Right atrium auricular region (tissue), 2 donors: ENCODE results near the gene ASIC2. TPM values are rescaled to one million over a fixed set of nuclear protein-coding genes. Genes with fewer than 3 reads are reported as not detected.

Source experiments
- DNase-seq: peaks from one replicate; pipeline ENCODE4 v3.0.0-alpha.2; 2019; ENCODE audit warnings: low spot score
- H3K27ac ChIP-seq, 2 donors: fragments of 200-600 bp; sonication (generic); 1 replicate in 1 of 2; 2 replicates in 1 of 2; pipeline ENCODE4 v1.5.1; 2016 to 2019
- H3K27me3 ChIP-seq, 2 donors: fragments of 200-600 bp; sonication (generic); one replicate each; pipeline versions ENCODE4 v1.5.1 to v1.6.0; 2017 to 2019
- H3K36me3 ChIP-seq: fragments of 200-600 bp; sonication (generic); one replicate; pipeline ENCODE4 v1.5.1; 2016
- H3K4me1 ChIP-seq, 2 donors: fragments of 200-600 bp; sonication (generic); one replicate each; pipeline versions ENCODE4 v1.5.1 to v1.6.0; 2017 to 2019
- H3K4me3 ChIP-seq, 2 donors: fragments of 200-600 bp; sonication (generic); 1 replicate in 1 of 2; 2 replicates in 1 of 2; pipeline ENCODE4 v1.5.1; 2017 to 2019; ENCODE audit warnings: mild to moderate bottlenecking in 1 of 2, moderate library complexity in 1 of 2
- H3K9me3 ChIP-seq, 2 donors: fragments of 200-600 bp; sonication (generic); one replicate each; pipeline ENCODE4 v1.5.1; 2019
- CTCF ChIP-seq, 2 donors: fragments of 200-600 bp; sonication (generic); IDR thresholded peaks; one replicate each; pipeline ENCODE4 v1.5.1; 2019; ENCODE audit warnings: antibody characterized with exemption in 2 of 2
- total RNA-seq, 2 donors: library from RNA; depleted of rRNA; stranded (reverse); fragments of >200 nt; gene quantifications; one replicate each; pipeline ENCODE4 v1.1.0, GENCODE V29; 2016

Gene ASIC2
- total RNA-seq, 2 donors from 2014 or later: 0.75 TPM; not detected in 1

DNA sequence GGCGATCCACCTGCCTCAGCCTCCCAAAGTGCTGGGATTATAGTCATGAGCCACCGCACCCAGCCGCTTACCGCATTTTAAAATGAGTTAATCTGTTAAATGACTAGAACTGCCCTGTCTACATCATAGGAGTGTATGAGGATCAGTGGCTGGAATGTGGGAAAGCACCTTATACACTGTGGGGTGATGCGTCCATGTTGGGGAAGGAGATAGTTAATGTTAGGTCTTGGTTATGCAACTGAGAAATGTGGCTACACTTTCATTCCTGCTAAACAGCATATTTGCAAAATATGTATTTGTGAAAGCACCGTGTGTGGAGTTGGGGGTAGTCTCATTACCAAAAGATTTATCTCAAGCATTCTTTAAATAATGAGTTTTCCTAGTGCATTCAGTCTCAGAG is 193.8 kb downstream of the ASIC2 start:
- Histone ChIP-seq H3K9me3 (no peaks in the 10 kb centered on the region), H3K27me3 (no peaks in the 10 kb centered on the region), H3K4me3 (no peak overlapping the region), H3K4me1 (no peaks in the 10 kb centered on the region), H3K27ac (no peak overlapping the region), H3K36me3 (no peaks in the 10 kb centered on the region)
- no peak for DNase-seq
- no peak for TF ChIP-seq CTCF (IDR thresholded peaks at IDR 0.05)

DNA sequence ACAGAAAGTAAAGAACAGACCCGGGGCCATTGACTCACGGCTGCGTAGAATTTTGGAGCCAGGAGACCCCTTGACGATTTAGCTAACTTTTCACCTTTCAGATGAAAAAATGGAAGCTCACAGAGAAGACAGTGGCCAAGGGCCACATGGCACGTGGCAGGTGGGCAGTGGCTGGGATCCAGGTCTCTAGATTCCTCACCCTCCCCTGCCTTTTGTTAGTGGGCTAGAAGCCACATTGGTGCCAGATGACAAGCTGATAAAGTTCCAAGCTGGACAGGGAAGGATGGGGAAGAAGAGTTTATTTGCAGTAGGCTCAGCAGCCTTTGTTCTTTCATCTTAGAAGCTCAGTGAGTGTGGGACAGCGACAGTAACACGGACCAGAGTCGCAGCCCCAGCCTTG is 195.7 kb downstream of the ASIC2 start:
- Histone ChIP-seq H3K4me3 (no peak overlapping the region), H3K9me3 (no peaks in the 10 kb centered on the region), H3K27ac (no peak overlapping the region), H3K36me3 (no peaks in the 10 kb centered on the region), H3K4me1 (no peaks in the 10 kb centered on the region), H3K27me3 (no peaks in the 10 kb centered on the region)
- no peak for TF ChIP-seq CTCF (IDR thresholded peaks at IDR 0.05)
- DNase-seq: no peak

- Histone ChIP-seq H3K9me3 (no peaks in the 10 kb centered on the region), H3K27me3 (no peaks in the 10 kb centered on the region), H3K36me3 (no peaks in the 10 kb centered on the region), H3K4me3 (no peak overlapping the region), H3K27ac (no peak overlapping the region), H3K4me1 (no peaks in the 10 kb centered on the region)
- DNase-seq: no peak
- TF ChIP-seq CTCF (IDR thresholded peaks at IDR 0.05): no peak
These were observed 196.9 kb downstream of the ASIC2 start for GRCh38 chr17:33096161-33096560.

DNA sequence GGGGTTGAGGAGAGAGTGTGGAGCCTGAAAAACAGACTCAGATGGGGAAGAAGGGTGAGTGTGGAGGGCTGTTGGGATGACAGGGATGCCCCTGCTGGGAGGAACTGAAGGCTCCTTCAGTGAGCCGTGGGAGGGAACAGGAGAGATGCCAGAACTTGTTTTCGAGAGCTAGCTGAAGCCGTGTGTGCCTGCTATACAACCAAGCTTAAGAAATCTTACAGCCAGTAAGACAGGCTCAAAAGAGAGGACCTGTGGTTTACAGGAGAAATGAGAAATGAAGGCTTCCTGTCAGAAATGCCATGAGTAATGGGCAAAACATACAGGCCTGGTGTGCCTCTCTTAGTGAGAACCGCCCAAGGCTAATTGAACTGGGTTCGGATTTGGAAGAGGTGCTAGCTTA is 201.8 kb downstream of the ASIC2 start:
- H3K27me3 ChIP-seq: no peaks in the 10 kb centered on the region
- no peaks in the 10 kb centered on the region for H3K36me3 ChIP-seq
- no peak for DNase-seq
- no peaks in the 10 kb centered on the region for H3K4me1 ChIP-seq
- no peak overlapping the region for H3K4me3 ChIP-seq
- H3K9me3 ChIP-seq: no peaks in the 10 kb centered on the region
- H3K27ac ChIP-seq: no peak overlapping the region
- TF ChIP-seq CTCF (IDR thresholded peaks at IDR 0.05): no peak

GRCh38 chr17:33090806-33091205 is 202.3 kb downstream of the ASIC2 start:
- H3K27ac ChIP-seq: no peak overlapping the region
- no peaks in the 10 kb centered on the region for H3K27me3 ChIP-seq
- H3K36me3 ChIP-seq: no peaks in the 10 kb centered on the region
- DNase-seq: no peak
- no peak for TF ChIP-seq CTCF (IDR thresholded peaks at IDR 0.05)
- H3K9me3 ChIP-seq: no peaks in the 10 kb centered on the region
- H3K4me1 ChIP-seq: no peaks in the 10 kb centered on the region
- H3K4me3 ChIP-seq: no peak overlapping the region

DNA sequence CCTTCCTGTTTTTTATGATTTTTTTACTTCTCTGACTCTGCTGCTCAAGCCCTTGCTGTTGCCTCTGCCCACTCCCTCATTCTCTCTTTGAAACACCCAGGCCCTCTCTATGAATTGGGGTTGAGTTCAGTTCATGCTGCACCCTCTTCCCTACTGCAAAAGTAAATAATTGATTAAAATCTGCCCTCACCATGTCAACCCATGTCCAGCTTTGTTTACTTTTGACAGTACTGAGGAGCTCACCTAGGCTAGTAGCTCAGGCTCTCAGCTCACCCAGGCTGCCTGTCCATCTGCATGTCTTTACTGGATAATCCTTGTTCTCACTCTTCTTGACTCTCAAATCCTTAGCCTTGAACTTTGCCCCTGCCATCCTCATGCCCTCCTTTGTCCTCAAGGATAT is 206.2 kb downstream of the ASIC2 start:
- no peaks in the 10 kb centered on the region for H3K27me3 ChIP-seq
- no peak for DNase-seq
- H3K4me1 ChIP-seq: no peaks in the 10 kb centered on the region

More for the DNA sequence above, 206.2 kb downstream of the ASIC2 start:
- no peak overlapping the region for H3K27ac ChIP-seq
- H3K4me3 ChIP-seq: no peak overlapping the region
- no peaks in the 10 kb centered on the region for H3K9me3 ChIP-seq
- TF ChIP-seq CTCF (IDR thresholded peaks at IDR 0.05): no peak
- no peaks in the 10 kb centered on the region for H3K36me3 ChIP-seq
